H9 (cell line): ENCODE measurements around the gene AMOTL1. TPM values are rescaled to one million over a fixed set of nuclear protein-coding genes. Genes with fewer than 3 reads are reported as not detected.

Experiments used
- DNase-seq: peaks from one replicate; pipeline ENCODE4 v3.0.0-alpha.2; 2017
- H2AFZ ChIP-seq: one replicate; pipeline ENCODE4 v1.6.1; 2013; ENCODE audit warnings: mild to moderate bottlenecking, low read length, control low read depth, moderate library complexity
- H2AK5ac ChIP-seq: 2 replicates; pipeline ENCODE4 v1.6.1; 2013; ENCODE audit warnings: low read length, control low read depth, mixed read lengths; ENCODE audit not compliant: insufficient read length
- H2BK120ac ChIP-seq: one replicate; pipeline ENCODE4 v1.6.1; 2013; ENCODE audit warnings: low read depth, mild to moderate bottlenecking, low read length, control low read depth, inconsistent platforms; ENCODE audit not compliant: poor library complexity, severe bottlenecking
- H2BK12ac ChIP-seq: 2 replicates; pipeline ENCODE4 v1.6.1; 2013; ENCODE audit warnings: low read length, control low read depth, mixed read lengths, low read depth; ENCODE audit not compliant: insufficient read length
- H2BK15ac ChIP-seq: 2 replicates; pipeline ENCODE4 v1.6.1; 2013; ENCODE audit warnings: low read depth, low read length, control low read depth
- H2BK20ac ChIP-seq: one replicate; pipeline ENCODE4 v1.6.1; 2013; ENCODE audit warnings: low read depth, mild to moderate bottlenecking, low read length, control low read depth, inconsistent platforms; ENCODE audit not compliant: poor library complexity, severe bottlenecking
- H2BK5ac ChIP-seq: 2 replicates; pipeline ENCODE4 v1.6.1; 2013; ENCODE audit warnings: low read length, control low read depth, mixed read lengths; ENCODE audit not compliant: insufficient read length
- H3K14ac ChIP-seq: 2 replicates; pipeline ENCODE4 v1.6.1; 2013; ENCODE audit warnings: low read length, control low read depth; ENCODE audit not compliant: insufficient read depth
- H3K18ac ChIP-seq: 2 replicates; pipeline ENCODE4 v1.6.1; 2013; ENCODE audit warnings: low read depth, mild to moderate bottlenecking, mixed read lengths, low read length, control low read depth; ENCODE audit not compliant: insufficient read length
- H3K23ac ChIP-seq: 2 replicates; pipeline ENCODE4 v1.6.1; 2013; ENCODE audit warnings: low read length, control low read depth, mixed read lengths, low read depth; ENCODE audit not compliant: insufficient read length
- H3K23me2 ChIP-seq: 2 replicates; pipeline ENCODE4 v1.6.1; 2013; ENCODE audit warnings: low read depth, mild to moderate bottlenecking, mixed read lengths, low read length, control low read depth; ENCODE audit not compliant: insufficient read length, poor library complexity, severe bottlenecking
- H3K27ac ChIP-seq: 2 replicates; pipeline ENCODE4 v1.5.1; 2013; ENCODE audit warnings: low read length, control low read depth, mixed read lengths, low read depth; ENCODE audit not compliant: insufficient read length
- H3K27me3 ChIP-seq: 2 replicates; pipeline ENCODE4 v1.6.1; 2013; ENCODE audit warnings: low read length, control low read depth, inconsistent platforms; ENCODE audit not compliant: insufficient read depth
- H3K4ac ChIP-seq: 2 replicates; pipeline ENCODE4 v1.6.1; 2013; ENCODE audit warnings: low read depth, mild to moderate bottlenecking, control low read depth, inconsistent platforms, low read length, moderate library complexity
- H3K4me1 ChIP-seq: 2 replicates; pipeline ENCODE4 v1.6.1; 2013; ENCODE audit warnings: low read length, control low read depth, inconsistent platforms; ENCODE audit not compliant: insufficient read depth
- H3K4me2 ChIP-seq: 2 replicates; pipeline ENCODE4 v1.6.1; 2013; ENCODE audit warnings: low read length, control low read depth, mixed read lengths; ENCODE audit not compliant: insufficient read length, insufficient read depth
- H3K56ac ChIP-seq: 2 replicates; pipeline ENCODE4 v1.6.1; 2013; ENCODE audit warnings: low read depth, mild to moderate bottlenecking, mixed read lengths, low read length, control low read depth; ENCODE audit not compliant: insufficient read length
- H3K79me1 ChIP-seq: 2 replicates; pipeline ENCODE4 v1.6.1; 2013; ENCODE audit warnings: low read depth, mild to moderate bottlenecking, moderate library complexity, low read length, control low read depth, inconsistent platforms; ENCODE audit not compliant: insufficient read depth, poor library complexity, severe bottlenecking
- H3K79me2 ChIP-seq: 2 replicates; pipeline ENCODE4 v1.6.1; 2013; ENCODE audit warnings: low read length, control low read depth, inconsistent platforms; ENCODE audit not compliant: insufficient read depth
- H3K9ac ChIP-seq: 2 replicates; pipeline ENCODE4 v1.6.1; 2013; ENCODE audit warnings: low read length, control low read depth, mixed read lengths; ENCODE audit not compliant: insufficient read length; ENCODE audit errors: extremely low read depth
- H3K9me3 ChIP-seq: one replicate; pipeline ENCODE4 v1.6.1; 2013; ENCODE audit warnings: low read depth, low read length, inconsistent platforms; ENCODE audit not compliant: control insufficient read depth
- H3T11ph ChIP-seq: one replicate; pipeline ENCODE4 v1.6.1; 2013; ENCODE audit warnings: mild to moderate bottlenecking, low read length, control low read depth, inconsistent platforms
- H4K20me1 ChIP-seq: one replicate; pipeline ENCODE4 v1.6.1; 2013; ENCODE audit not compliant: control insufficient read depth, insufficient read length, insufficient read depth
- H4K5ac ChIP-seq: 2 replicates; pipeline ENCODE4 v1.6.1; 2013; ENCODE audit warnings: low read depth, mild to moderate bottlenecking, mixed read lengths, low read length, control low read depth; ENCODE audit not compliant: insufficient read length
- H4K8ac ChIP-seq: replicated peaks from 2 replicates; pipeline ENCODE4 v1.6.1; 2013; ENCODE audit warnings: low read length, control low read depth, mixed read lengths, low read depth; ENCODE audit not compliant: insufficient read length
- H4K91ac ChIP-seq: 2 replicates; pipeline ENCODE4 v1.6.1; 2013; ENCODE audit warnings: low read depth, mild to moderate bottlenecking, moderate library complexity, mixed read lengths, low read length, control low read depth; ENCODE audit not compliant: insufficient read length
- H3K27ac Mint-ChIP-seq, 3 experiments: 2 replicates in 2 of 3; 3 replicates in 1 of 3; pipeline ENCODE4 v1.8.0; 2020 to 2021; ENCODE audit warnings: mixed read lengths in 3 of 3, mild to moderate bottlenecking in 1 of 3, moderate library complexity in 1 of 3
- H3K27me3 Mint-ChIP-seq: 2 replicates; pipeline ENCODE4 v1.8.0; 2021; ENCODE audit warnings: low read depth, mild to moderate bottlenecking, moderate library complexity, mixed read lengths
- H3K36me3 Mint-ChIP-seq, 3 experiments: 2 replicates in 2 of 3; 3 replicates in 1 of 3; pipeline ENCODE4 v1.8.0; 2020 to 2021; ENCODE audit warnings: low read depth in 3 of 3, mixed read lengths in 3 of 3; ENCODE audit not compliant: insufficient read depth in 1 of 3
- H3K4me1 Mint-ChIP-seq, 2 experiments: 2 replicates each; pipeline ENCODE4 v1.8.0; 2020; ENCODE audit warnings: mixed read lengths in 2 of 2
- H3K4me3 Mint-ChIP-seq, 2 experiments: 2 replicates in 1 of 2; 3 replicates in 1 of 2; pipeline ENCODE4 v1.8.0; 2020 to 2021; ENCODE audit warnings: mild to moderate bottlenecking in 2 of 2, mixed read lengths in 2 of 2, moderate library complexity in 1 of 2
- H3K9me3 Mint-ChIP-seq, 2 experiments: 2 replicates in 1 of 2; 3 replicates in 1 of 2; pipeline ENCODE4 v1.8.0; 2020; ENCODE audit warnings: mild to moderate bottlenecking in 2 of 2, mixed read lengths in 2 of 2, moderate library complexity in 1 of 2
- CTCF ChIP-seq: fragments of 200-600 bp; sonication (generic); conservative IDR thresholded peaks from 3 replicates; pipeline ENCODE4 v1.8.0; 2021; ENCODE audit warnings: antibody characterized with exemption, mild to moderate bottlenecking
- WGBS: extraction: QIAGEN DNeasy Blood & Tissue Kit; methylation state at CpG from one replicate; pipeline ENCODE4 v1.1.7; 2013; ENCODE audit warnings: missing lambda C conversion rate, low lambda C conversion rate, mixed read lengths; ENCODE audit not compliant: insufficient read length; ENCODE audit errors: extremely low coverage; 5-methylcytosine and 5-hydroxymethylcytosine counted together
- total RNA-seq: library from RNA; stranded (reverse); gene quantifications from 2 replicates; pipeline ENCODE4 v1.2.1, GENCODE V29; 2021

AMOTL1 gene
- total RNA-seq, 1 experiment from 2014 or later = 18.5 TPM

- Histone ChIP-seq H2AFZ (no peak overlapping the region), H3K4ac (no peak overlapping the region), H3K9ac (no peak overlapping the region), H2BK12ac (no peak overlapping the region), H4K91ac (no peak overlapping the region), H3K79me2 (peaks cover 12% of the 10 kb centered on the region; the same call in 1 of the 2 replicates), H4K20me1 (peaks cover 2% of the 10 kb centered on the region), H3K9me3 (no peaks in the 10 kb centered on the region), H3K23me2 (no peaks in the 10 kb centered on the region), H2AK5ac (no peak overlapping the region), H4K8ac (no peak overlapping the region), H3K4me1 (no peaks in the 10 kb centered on the region; the same call in 1 of the 2 replicates), H2BK15ac (no peak overlapping the region), H3K14ac (no peak overlapping the region), H2BK20ac (no peak overlapping the region), H3K56ac (no peak overlapping the region), H3K27me3 (no peaks in the 10 kb centered on the region), H4K5ac (no peak overlapping the region), H3K18ac (no peak overlapping the region), H3K79me1 (peaks cover 6% of the 10 kb centered on the region), H3K4me2 (no peak overlapping the region), H3K27ac (no peak overlapping the region), H2BK5ac (no peak overlapping the region), H2BK120ac (no peak overlapping the region), H3T11ph (no peak overlapping the region), H3K23ac (no peak overlapping the region)
- no CpG with 5 or more reads among the region's 3 CpGs for WGBS
- Mint-ChIP-seq H3K36me3 (peaks cover 0 to 2% (median 0%) of the 10 kb centered on the region in 3 experiments; a peak in 2 of 7 replicates), H3K4me1 (peaks cover 6 to 8% of the 10 kb centered on the region in 2 experiments), H3K9me3 (no peaks in the 10 kb centered on the region), H3K27ac (no peak overlapping the region; a peak in 1 of 7 replicates), H3K27me3 (no peaks in the 10 kb centered on the region), H3K4me3 (no peak overlapping the region)
- TF ChIP-seq CTCF = no peak
- DNase-seq = no peak
Observed at GRCh38 chr11:94792451-94792850, 24.3 kb downstream of the AMOTL1 start.
